ENCODE results near the gene AMELX.

DNA sequence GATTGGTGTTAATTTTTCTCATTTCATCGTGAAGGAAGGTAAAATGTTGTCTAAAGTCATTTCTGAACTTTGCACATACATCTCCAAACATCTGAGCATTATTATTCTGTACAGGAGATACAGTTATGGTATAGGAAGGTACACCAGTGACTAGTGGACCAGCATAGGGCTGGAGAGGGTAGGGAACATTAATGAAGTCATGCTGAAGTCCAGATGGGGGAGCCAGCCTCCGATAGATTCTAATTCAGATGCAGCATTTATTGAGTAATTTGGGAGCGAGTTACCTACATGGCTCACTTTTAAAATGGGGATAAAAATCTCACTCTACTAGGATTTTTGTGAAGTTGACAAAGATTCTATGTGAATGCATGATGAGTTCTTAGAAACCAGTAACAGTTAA lies 34.9 kb downstream of the AMELX start:
- TF ChIP-seq, protein P1, sequence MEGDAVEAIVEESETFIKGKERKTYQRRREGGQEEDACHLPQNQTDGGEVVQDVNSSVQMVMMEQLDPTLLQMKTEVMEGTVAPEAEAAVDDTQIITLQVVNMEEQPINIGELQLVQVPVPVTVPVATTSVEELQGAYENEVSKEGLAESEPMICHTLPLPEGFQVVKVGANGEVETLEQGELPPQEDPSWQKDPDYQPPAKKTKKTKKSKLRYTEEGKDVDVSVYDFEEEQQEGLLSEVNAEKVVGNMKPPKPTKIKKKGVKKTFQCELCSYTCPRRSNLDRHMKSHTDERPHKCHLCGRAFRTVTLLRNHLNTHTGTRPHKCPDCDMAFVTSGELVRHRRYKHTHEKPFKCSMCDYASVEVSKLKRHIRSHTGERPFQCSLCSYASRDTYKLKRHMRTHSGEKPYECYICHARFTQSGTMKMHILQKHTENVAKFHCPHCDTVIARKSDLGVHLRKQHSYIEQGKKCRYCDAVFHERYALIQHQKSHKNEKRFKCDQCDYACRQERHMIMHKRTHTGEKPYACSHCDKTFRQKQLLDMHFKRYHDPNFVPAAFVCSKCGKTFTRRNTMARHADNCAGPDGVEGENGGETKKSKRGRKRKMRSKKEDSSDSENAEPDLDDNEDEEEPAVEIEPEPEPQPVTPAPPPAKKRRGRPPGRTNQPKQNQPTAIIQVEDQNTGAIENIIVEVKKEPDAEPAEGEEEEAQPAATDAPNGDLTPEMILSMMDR (IDR thresholded peaks at IDR 0.05 in 8 of 11, conservative IDR thresholded peaks at IDR 0.05 in 3 of 11): no peak
- TF ChIP-seq POLR2A (IDR thresholded peaks at IDR 0.05) (no peak), POLR2AphosphoS5 (IDR thresholded peaks at IDR 0.05) (no peak)

Measured in spleen (tissue), 7 donors.